ENCODE measurements around the gene PCSK9. TPM values are rescaled to one million over a fixed set of nuclear protein-coding genes. Genes with fewer than 3 reads are reported as not detected.
A peak's percentile ranks its signal among the peaks of the same experiment; 100 is the strongest.

The PCSK9 gene
- total and polyA plus RNA-seq, 2 experiments from 2014 or later = 77.6 to 327 TPM

- TF ChIP-seq JUNB (IDR thresholded peaks at IDR 0.05; ENCODE audit: unreplicated experiment) = no peak
- TF ChIP-seq, protein P1, sequence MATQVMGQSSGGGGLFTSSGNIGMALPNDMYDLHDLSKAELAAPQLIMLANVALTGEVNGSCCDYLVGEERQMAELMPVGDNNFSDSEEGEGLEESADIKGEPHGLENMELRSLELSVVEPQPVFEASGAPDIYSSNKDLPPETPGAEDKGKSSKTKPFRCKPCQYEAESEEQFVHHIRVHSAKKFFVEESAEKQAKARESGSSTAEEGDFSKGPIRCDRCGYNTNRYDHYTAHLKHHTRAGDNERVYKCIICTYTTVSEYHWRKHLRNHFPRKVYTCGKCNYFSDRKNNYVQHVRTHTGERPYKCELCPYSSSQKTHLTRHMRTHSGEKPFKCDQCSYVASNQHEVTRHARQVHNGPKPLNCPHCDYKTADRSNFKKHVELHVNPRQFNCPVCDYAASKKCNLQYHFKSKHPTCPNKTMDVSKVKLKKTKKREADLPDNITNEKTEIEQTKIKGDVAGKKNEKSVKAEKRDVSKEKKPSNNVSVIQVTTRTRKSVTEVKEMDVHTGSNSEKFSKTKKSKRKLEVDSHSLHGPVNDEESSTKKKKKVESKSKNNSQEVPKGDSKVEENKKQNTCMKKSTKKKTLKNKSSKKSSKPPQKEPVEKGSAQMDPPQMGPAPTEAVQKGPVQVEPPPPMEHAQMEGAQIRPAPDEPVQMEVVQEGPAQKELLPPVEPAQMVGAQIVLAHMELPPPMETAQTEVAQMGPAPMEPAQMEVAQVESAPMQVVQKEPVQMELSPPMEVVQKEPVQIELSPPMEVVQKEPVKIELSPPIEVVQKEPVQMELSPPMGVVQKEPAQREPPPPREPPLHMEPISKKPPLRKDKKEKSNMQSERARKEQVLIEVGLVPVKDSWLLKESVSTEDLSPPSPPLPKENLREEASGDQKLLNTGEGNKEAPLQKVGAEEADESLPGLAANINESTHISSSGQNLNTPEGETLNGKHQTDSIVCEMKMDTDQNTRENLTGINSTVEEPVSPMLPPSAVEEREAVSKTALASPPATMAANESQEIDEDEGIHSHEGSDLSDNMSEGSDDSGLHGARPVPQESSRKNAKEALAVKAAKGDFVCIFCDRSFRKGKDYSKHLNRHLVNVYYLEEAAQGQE (IDR thresholded peaks at IDR 0.05; ENCODE audit: unreplicated experiment) = no peak
Observed at GRCh38 chr1:55078470-55078869, 39.1 kb downstream of the PCSK9 start (continued).

- Histone ChIP-seq H3K27me3 (ENCODE audit: insufficient read depth) (no peaks in the 10 kb centered on the region), H3K36me3 (ENCODE audit: insufficient read depth) (peaks cover 31% of the 10 kb centered on the region; the same call in 1 of the 2 replicates), H3K79me2 (replicated peaks; ENCODE audit: insufficient read depth) (no peaks in the 10 kb centered on the region), H3K4me2 (no peak overlapping the region), H3K9me2 (ENCODE audit: insufficient read depth) (no peaks in the 10 kb centered on the region), H4K20me1 (replicated peaks; ENCODE audit: insufficient read depth) (no peaks in the 10 kb centered on the region), H3K27ac (ENCODE audit: low read depth) (0 out of 2 replicates have a peak overlapping the region, but pooled peaks have one; percentile 40), H2AFZ (no peak overlapping the region), H3K4me1 (ENCODE audit: insufficient read depth) (peaks cover 9% of the 10 kb centered on the region; the same call in 1 of the 2 replicates), H3F3A (replicated peaks; ENCODE audit: low read depth) (no peaks in the 10 kb centered on the region), H3K4me3 (no peak overlapping the region)
- Mint-ChIP-seq H3K36me3 (ENCODE audit: low read depth) (peaks cover 71% of the 10 kb centered on the region), H3K27me3 (ENCODE audit: insufficient read depth, low read depth, poor library complexity) (no peaks in the 10 kb centered on the region), H3K4me1 (peaks cover 6% of the 10 kb centered on the region), H3K9me3 (no peaks in the 10 kb centered on the region), H3K27ac (no peak overlapping the region), H3K4me3 (no peak overlapping the region)
- ATAC-seq (no peak), DNase-seq (ENCODE audit: low spot score) (no peak)
- TF ChIP-seq, protein P2, sequence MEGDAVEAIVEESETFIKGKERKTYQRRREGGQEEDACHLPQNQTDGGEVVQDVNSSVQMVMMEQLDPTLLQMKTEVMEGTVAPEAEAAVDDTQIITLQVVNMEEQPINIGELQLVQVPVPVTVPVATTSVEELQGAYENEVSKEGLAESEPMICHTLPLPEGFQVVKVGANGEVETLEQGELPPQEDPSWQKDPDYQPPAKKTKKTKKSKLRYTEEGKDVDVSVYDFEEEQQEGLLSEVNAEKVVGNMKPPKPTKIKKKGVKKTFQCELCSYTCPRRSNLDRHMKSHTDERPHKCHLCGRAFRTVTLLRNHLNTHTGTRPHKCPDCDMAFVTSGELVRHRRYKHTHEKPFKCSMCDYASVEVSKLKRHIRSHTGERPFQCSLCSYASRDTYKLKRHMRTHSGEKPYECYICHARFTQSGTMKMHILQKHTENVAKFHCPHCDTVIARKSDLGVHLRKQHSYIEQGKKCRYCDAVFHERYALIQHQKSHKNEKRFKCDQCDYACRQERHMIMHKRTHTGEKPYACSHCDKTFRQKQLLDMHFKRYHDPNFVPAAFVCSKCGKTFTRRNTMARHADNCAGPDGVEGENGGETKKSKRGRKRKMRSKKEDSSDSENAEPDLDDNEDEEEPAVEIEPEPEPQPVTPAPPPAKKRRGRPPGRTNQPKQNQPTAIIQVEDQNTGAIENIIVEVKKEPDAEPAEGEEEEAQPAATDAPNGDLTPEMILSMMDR (conservative IDR thresholded peaks at IDR 0.05; ENCODE audit: low read depth in 2 of 2) = no peak
- TF ChIP-seq, protein P1 (IDR thresholded peaks at IDR 0.05; ENCODE audit: unreplicated experiment) = no peak
- TF ChIP-seq EZH2phosphoT487 (IDR thresholded peaks at IDR 0.05; ENCODE audit: unreplicated experiment) (no peak), ZNF114 (CRISPR knock-in tag; IDR thresholded peaks at IDR 0.05) (no peak), ETS1 (IDR thresholded peaks at IDR 0.05) (no peak), EZH2 (IDR thresholded peaks at IDR 0.05; ENCODE audit: low read depth, unreplicated experiment) (no peak), ZNF331 (CRISPR knock-in tag; IDR thresholded peaks at IDR 0.05; ENCODE audit: low read depth) (no peak), POLR2AphosphoS5 (IDR thresholded peaks at IDR 0.05; ENCODE audit: low read depth) (no peak), NANOG (IDR thresholded peaks at IDR 0.05; ENCODE audit: borderline replicate concordance) (no peak), CREB1 (CRISPR knock-in tag; IDR thresholded peaks at IDR 0.05; ENCODE audit: low read depth) (no peak), STAT1 (IDR thresholded peaks at IDR 0.05; ENCODE audit: unreplicated experiment) (no peak)
Observed at GRCh38 chr1:55079651-55080050, 40.3 kb downstream of the PCSK9 start.
